ENCODE data around the gene CARS1. TPM values are rescaled to one million over a fixed set of nuclear protein-coding genes. Genes with fewer than 3 reads are reported as not detected.

The CARS1 gene
- total RNA-seq (49.5 and 56.7 TPM in 2 replicates), polyA plus RNA-seq (31.3 and 48.7 TPM in 2 replicates), polyA minus RNA-seq (13.8 and 24.8 TPM in 2 replicates)
- total RNA-seq (2013) = 24.3 TPM

GRCh38 chr11:3057069-3057963, at the start of gene CARS1:
Gene CARS1 (minus strand): TSS chr11:3057423. CDS start chr11:3057367, 56 bp downstream.
- TF ChIP-seq EZH2 (IDR thresholded peaks at IDR 0.05; ENCODE audit: borderline replicate concordance, insufficient read depth, low read depth, low read length, poor library complexity, severe bottlenecking) (no peak), CTCF (IDR thresholded peaks at IDR 0.05) (no peak)
- peak within 1 kb of the TSS; percentile 93 for H3K4me3 Mint-ChIP-seq
- 8% methylated on average over 66 of the region's 68 CpGs for WGBS (ENCODE audit: insufficient coverage)
- peaks cover 15 to 20% of the 10 kb centered on the region in 2 donors for H3K4me1 ChIP-seq (ENCODE audit: control insufficient read depth in 2 of 2, insufficient read depth in 2 of 2, low read length in 2 of 2)
- peaks cover 35% of the 10 kb centered on the region for H3K4me1 Mint-ChIP-seq
- peaks cover 38% of the 10 kb centered on the region for H4K20me1 ChIP-seq (ENCODE audit: control insufficient read depth, insufficient read depth, low read length, poor library complexity, severe bottlenecking)
- H3K36me3 ChIP-seq (replicated peaks in 1 of 2; ENCODE audit: control extremely low read depth in 1 of 2, control insufficient read depth in 1 of 2, extremely low read depth in 1 of 2, insufficient read depth in 2 of 2, low read length in 1 of 2) = peaks cover 0 to 5% of the 10 kb centered on the region in 2 experiments
- ChIA-PET CTCF (interaction anchor here (1.0 to 11.4 kb wide), 4 partner anchors 9 to 45 kb away, joined by 3 to 106 read pairs (median 4); no protein-coding TSS in a partner anchor), POLR2A (interaction anchor here (0.5 to 1.2 kb wide), 2 partner anchors 10 to 66 kb away, joined by 3 to 6 read pairs; partner anchors contain the start of gene NAP1L4)
- H3K27ac ChIP-seq (ENCODE audit: low read length in 2 of 2) = peak within 1 kb of the TSS; percentile 43 to 94
- peak within 1 kb of the TSS; percentile 83 for H3K27ac Mint-ChIP-seq
- peak within 1 kb of the TSS; percentile 97 for H2AFZ ChIP-seq (ENCODE audit: insufficient read depth, low read depth, low read length, poor library complexity, severe bottlenecking)
- no peaks in the 10 kb centered on the region for H3K27me3 ChIP-seq (replicated peaks in 1 of 4; ENCODE audit: control extremely low read depth in 1 of 4, control insufficient read depth in 3 of 4, insufficient read depth in 4 of 4, low read length in 3 of 4)
- peak within 1 kb of the TSS; percentile 97 for H3K9ac ChIP-seq (ENCODE audit: low read length)
- H3K4me2 ChIP-seq (replicated peaks; ENCODE audit: low read depth, low read length, poor library complexity, severe bottlenecking) = peak within 1 kb of the TSS; percentile 91
- H3K9me3 Mint-ChIP-seq (ENCODE audit: insufficient read depth) = no peaks in the 10 kb centered on the region
- peak; percentile 94 for DNase-seq
- no peaks in the 10 kb centered on the region for H3K9me3 ChIP-seq (ENCODE audit: control extremely low read depth in 1 of 3, control insufficient read depth in 2 of 3, insufficient read depth in 1 of 3, low read length in 2 of 3)
- H3K4me3 ChIP-seq (ENCODE audit: control extremely low read depth in 1 of 5, extremely low read depth in 1 of 5, insufficient read depth in 1 of 5, low read depth in 2 of 5, low read length in 4 of 5) = peak within 1 kb of the TSS; percentile 22 to 97 (median 87)
- ATAC-seq (ENCODE audit: low read depth) = peak; percentile 96
- peaks cover 51% of the 10 kb centered on the region for H3K79me2 ChIP-seq (ENCODE audit: control insufficient read depth, insufficient read depth, low read length)
- no peaks in the 10 kb centered on the region for H3K27me3 Mint-ChIP-seq
- intact Hi-C loops (cut with micrococcal nuclease) = loop anchor here (1.0 to 10.0 kb wide), 5 partner anchors 8 to 681 kb away; partner anchors contain the start of genes CD81, NAP1L4 and ZNF195

Measured in B cell (primary cell).